ENCODE measurements around the gene OR5AR1. TPM values are rescaled to one million over a fixed set of nuclear protein-coding genes. Genes with fewer than 3 reads are reported as not detected.

OR5AR1 gene
- total RNA-seq, result not detected in 2 replicates

DNA sequence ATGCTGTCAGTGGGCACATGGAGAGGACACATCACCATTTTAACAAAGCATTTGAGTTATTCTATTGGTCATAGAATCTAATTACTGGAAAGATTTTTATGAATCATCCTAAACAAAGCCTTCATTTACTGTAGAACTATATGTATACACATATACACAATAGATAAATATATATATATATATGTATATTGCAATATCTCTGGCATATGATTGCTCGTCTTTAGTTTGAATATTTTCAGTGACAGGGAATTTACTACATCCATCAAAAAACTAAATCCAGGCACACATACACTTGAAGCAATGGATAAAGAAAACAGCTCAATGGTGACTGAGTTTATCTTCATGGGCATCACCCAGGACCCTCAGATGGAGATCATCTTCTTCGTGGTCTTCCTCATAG is at the start of gene OR5AR1:
OR5AR1 (plus strand) TSS at position 301 of the 400 bp plus-strand sequence; CDS start at position 301, 0 bp downstream.

DNA sequence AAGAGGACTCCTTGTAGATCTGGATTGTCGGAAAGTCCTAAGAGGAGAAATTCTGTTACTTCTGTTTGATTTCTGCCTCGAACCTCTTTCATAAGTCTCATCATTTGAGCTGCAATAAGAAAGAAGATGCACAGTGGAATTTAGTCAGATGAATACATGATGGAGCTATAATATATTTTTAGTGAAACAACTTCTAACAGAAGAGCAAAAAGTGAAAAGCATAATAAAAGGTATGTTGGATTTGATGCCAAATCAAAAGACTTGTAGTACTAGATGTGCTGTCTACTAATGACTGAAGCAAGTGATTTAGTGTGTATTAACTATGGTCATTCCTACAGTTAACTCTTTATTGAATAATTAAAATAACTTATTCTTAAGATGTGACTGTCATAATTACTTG is 21.1 kb upstream of the OR5AR1 start, which contains the start of gene OR5AP2:
OR5AP2 (minus strand) TSS at position 101 of the 400 bp plus-strand sequence; CDS start at position 101, 0 bp downstream.

DNA sequence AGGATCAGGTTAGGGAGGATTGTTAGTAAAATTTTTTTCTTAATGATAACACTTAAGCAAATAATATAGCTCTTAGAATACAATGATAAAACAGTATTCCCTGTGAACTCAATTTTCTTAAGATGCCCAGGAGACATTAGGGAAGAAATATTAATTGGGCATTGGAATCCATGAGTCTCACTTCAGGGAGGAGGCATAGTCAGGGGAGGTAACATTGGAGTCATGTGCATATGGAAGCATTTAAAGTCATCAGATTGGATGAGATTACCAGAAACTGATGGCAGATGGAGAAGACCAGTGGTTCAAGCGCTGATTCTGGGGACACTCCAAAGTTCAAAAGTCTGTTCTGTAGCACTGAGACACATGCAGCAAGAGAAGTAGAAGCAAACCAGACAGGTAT is 35.3 kb downstream of the OR5AR1 start, which contains the start of gene OR9G1:
OR9G1 (plus strand) TSS at position 301 of the 400 bp plus-strand sequence. CDS start 1,293 bp downstream, outside the sequence.

Small RNA genes within 50 kb of the gene (small RNA-seq; reads per million reads assigned to genes)
- 0.93 reads per million, percentile 16 among the genes with 10 or more reads in this experiment for gene AP004245.1

Other genes with a start within 250 kb of the OR5AR1 start
- gene OR5M3, start 190.3 kb upstream of the OR5AR1 start, total RNA-seq, result not detected in 2 replicates
- gene OR5M8, start 172.3 kb upstream of the OR5AR1 start, total RNA-seq, result not detected in 2 replicates
- not detected in 2 replicates for gene OR5M11, start 120.4 kb upstream of the OR5AR1 start, total RNA-seq
- not detected in 2 replicates for gene OR5M10, start 86.0 kb upstream of the OR5AR1 start, total RNA-seq
- gene OR5M1, start 48.8 kb upstream of the OR5AR1 start, total RNA-seq, result not detected in 2 replicates
- gene OR5AP2, start 21.2 kb upstream of the OR5AR1 start, total RNA-seq, result not detected in 2 replicates
- not detected in 2 replicates for gene OR9G1, start 35.4 kb downstream of the OR5AR1 start, total RNA-seq
- gene OR9G4, start 85.0 kb downstream of the OR5AR1 start, total RNA-seq, result not detected in 2 replicates

Data from hair follicle dermal papilla cell (primary cell).